Esophagus (tissue), 2 donors: ENCODE measurements around the gene NKG7. TPM values are rescaled to one million over a fixed set of nuclear protein-coding genes. Genes with fewer than 3 reads are reported as not detected.

ENCODE experiments used
- H3K27ac ChIP-seq, 2 donors: one replicate each; pipeline ENCODE4 v1.5.1; 2013; ENCODE audit warnings: low read depth in 2 of 2, mild to moderate bottlenecking in 2 of 2, inconsistent platforms in 1 of 2, low read length in 1 of 2, moderate library complexity in 1 of 2
- H3K27me3 ChIP-seq, 2 donors: one replicate each; pipeline ENCODE4 v1.6.1; 2013; ENCODE audit warnings: low read length in 2 of 2, control low read depth in 1 of 2, mild to moderate bottlenecking in 1 of 2; ENCODE audit not compliant: insufficient read depth in 2 of 2, control insufficient read depth in 1 of 2
- H3K36me3 ChIP-seq, 2 donors: one replicate each; pipeline ENCODE4 v1.6.1; 2013; ENCODE audit warnings: low read length in 1 of 2; ENCODE audit not compliant: control insufficient read depth in 2 of 2, insufficient read depth in 2 of 2
- H3K4me1 ChIP-seq, 2 donors: one replicate each; pipeline ENCODE4 v1.6.1; 2013; ENCODE audit warnings: low read length in 1 of 2; ENCODE audit not compliant: control insufficient read depth in 2 of 2, insufficient read depth in 2 of 2
- H3K4me3 ChIP-seq, 2 donors: one replicate each; pipeline ENCODE4 v1.5.1; 2013; ENCODE audit warnings: low read length in 2 of 2, mild to moderate bottlenecking in 2 of 2, low read depth in 1 of 2, moderate library complexity in 1 of 2
- H3K9me3 ChIP-seq, 2 donors: one replicate each; pipeline ENCODE4 v1.6.1; 2013; ENCODE audit warnings: mild to moderate bottlenecking in 2 of 2, low read depth in 1 of 2, low read length in 1 of 2, moderate library complexity in 1 of 2; ENCODE audit not compliant: control insufficient read depth in 2 of 2, insufficient read depth in 1 of 2
- WGBS, 2 donors: extraction: QIAGEN DNeasy Blood & Tissue Kit; methylation state at CpG; one replicate each; pipeline ENCODE4 v1.1.7; 2013; 5-methylcytosine and 5-hydroxymethylcytosine counted together
- polyA plus RNA-seq, 2 donors: library from polyadenylated mRNA; stranded (reverse); fragments of 200-250 nt; gene quantifications; one replicate each; pipeline ENCODE4 v1.2.3, GENCODE V29; 2013
- donor health status: healthy with polysubstance abuse.
- donor health status: Bipolar disorder and iron deficiency.

Gene NKG7
- polyA plus RNA-seq, 2 donors, result 1.0 to 3.2 TPM

- H3K4me1 ChIP-seq, result peaks cover 0 to 5% of the 10 kb centered on the region in 2 donors
- peak overlapping the region in 1 of 2 donors; percentile 8 for H3K4me3 ChIP-seq
- H3K27me3 ChIP-seq, result no peaks in the 10 kb centered on the region
- H3K36me3 ChIP-seq, result no peaks in the 10 kb centered on the region
- 78 to 79% methylated on average over 18 of the region's 18 CpGs for WGBS, 2 donors
- peak overlapping the region; percentile 4 to 65 for H3K27ac ChIP-seq
- no peaks in the 10 kb centered on the region for H3K9me3 ChIP-seq
Measured at GRCh38 chr19:51372021-51372648, 319 bp downstream of the NKG7 start.

GRCh38 chr19:51371186-51371690, 1.2 kb downstream of the NKG7 start:
- 73 to 74% methylated on average over 8 of the region's 8 CpGs for WGBS, 2 donors
- no peaks in the 10 kb centered on the region for H3K27me3 ChIP-seq
- peaks cover 0 to 5% of the 10 kb centered on the region in 2 donors for H3K4me1 ChIP-seq
- H3K9me3 ChIP-seq, result no peaks in the 10 kb centered on the region
- no peaks in the 10 kb centered on the region for H3K36me3 ChIP-seq
- H3K27ac ChIP-seq, result no peak overlapping the region
- H3K4me3 ChIP-seq, result no peak overlapping the region

- Histone ChIP-seq H3K27ac (no peak overlapping the region), H3K36me3 (no peaks in the 10 kb centered on the region), H3K4me3 (no peak overlapping the region), H3K9me3 (no peaks in the 10 kb centered on the region), H3K27me3 (no peaks in the 10 kb centered on the region), H3K4me1 (peaks cover 0 to 7% of the 10 kb centered on the region in 2 donors)
- WGBS, 2 donors, result 63 to 79% methylated on average over 4 of the region's 4 CpGs
Measured at GRCh38 chr19:51370230-51370629, 2.2 kb downstream of the NKG7 start.

- no peaks in the 10 kb centered on the region for H3K27me3 ChIP-seq
- H3K9me3 ChIP-seq, result no peaks in the 10 kb centered on the region
- H3K4me1 ChIP-seq, result peaks cover 4 to 19% of the 10 kb centered on the region in 2 donors
- H3K36me3 ChIP-seq, result no peaks in the 10 kb centered on the region
- H3K4me3 ChIP-seq, result peak within 1 kb of the TSS; percentile 84 to 86
- peak within 1 kb of the TSS; percentile 94 to 98 for H3K27ac ChIP-seq
- WGBS, 2 donors, result 62 to 66% methylated on average over 23 of the region's 23 CpGs
Measured at GRCh38 chr19:51368366-51369282, 3.8 kb downstream of the NKG7 start, which contains the start of gene CLDND2. Gene CLDND2, minus strand, starts transcription at chr19:51369003. Its CDS starts 426 bp downstream, at chr19:51368577.

GRCh38 chr19:51367565-51368365, 4.7 kb downstream of the NKG7 start:
- Histone ChIP-seq H3K36me3 (no peaks in the 10 kb centered on the region), H3K4me3 (peak overlapping the region; percentile 84 to 86), H3K27me3 (no peaks in the 10 kb centered on the region), H3K27ac (peak overlapping the region; percentile 94 to 98), H3K4me1 (peaks cover 4 to 22% of the 10 kb centered on the region in 2 donors), H3K9me3 (no peaks in the 10 kb centered on the region)
- WGBS, 2 donors, result 0 to 1% methylated on average over 64 of the region's 64 CpGs

- WGBS, 2 donors, result 0 to 1% methylated on average over 13 to 15 of the region's 15 CpGs
- H3K4me1 ChIP-seq, result peaks cover 4 to 22% of the 10 kb centered on the region in 2 donors
- H3K4me3 ChIP-seq, result peak overlapping the region; percentile 66 to 86
- no peaks in the 10 kb centered on the region for H3K36me3 ChIP-seq
- H3K27me3 ChIP-seq, result no peaks in the 10 kb centered on the region
- H3K9me3 ChIP-seq, result no peaks in the 10 kb centered on the region
- peak overlapping the region; percentile 94 to 98 for H3K27ac ChIP-seq
Measured at GRCh38 chr19:51367255-51367564, 5.2 kb downstream of the NKG7 start.

- Histone ChIP-seq H3K27ac (peak overlapping the region; percentile 98), H3K4me1 (peaks cover 4 to 22% of the 10 kb centered on the region in 2 donors), H3K4me3 (peak overlapping the region; percentile 86 to 91), H3K9me3 (no peaks in the 10 kb centered on the region), H3K27me3 (no peaks in the 10 kb centered on the region), H3K36me3 (no peaks in the 10 kb centered on the region)
- 1% methylated on average over 51 to 54 of the region's 54 CpGs for WGBS, 2 donors
Measured at GRCh38 chr19:51366389-51367254, 5.8 kb downstream of the NKG7 start.

- peak within 1 kb of the TSS; percentile 86 to 91 for H3K4me3 ChIP-seq
- H3K9me3 ChIP-seq, result no peaks in the 10 kb centered on the region
- H3K27me3 ChIP-seq, result no peaks in the 10 kb centered on the region
- H3K4me1 ChIP-seq, result peaks cover 4 to 22% of the 10 kb centered on the region in 2 donors
- WGBS, 2 donors, result 0% methylated on average over 27 of the region's 27 CpGs
- peak within 1 kb of the TSS; percentile 98 for H3K27ac ChIP-seq
- no peaks in the 10 kb centered on the region for H3K36me3 ChIP-seq
Measured at GRCh38 chr19:51365965-51366388, 6.5 kb downstream of the NKG7 start, which contains the start of gene ETFB. Gene ETFB, minus strand, starts transcription at chr19:51366388. Its CDS starts 62 bp downstream, at chr19:51366326.
